GM18873 (cell line): ENCODE measurements around the gene DDX55.
"Not testable (repeated sequence)": the region's sequence is repeated elsewhere in the genome, so short reads cannot be mapped to it uniquely, and the experiment has no call there.

Source experiments
- ATAC-seq: cut with Tn5 transposase; IDR thresholded peaks from one replicate; pipeline ENCODE4 v1.9.1; 2021; ENCODE audit warnings: mild to moderate bottlenecking, moderate library complexity, moderate number of reproducible peaks; ENCODE audit not compliant: unreplicated experiment, low FRiP score

DDX55 gene

GRCh38 chr12:123601602-123602489 lies at the start of gene DDX55:
TSS of gene DDX55 (plus strand) at chr12:123602099. CDS start at chr12:123602149, 50 bp downstream.
- ATAC-seq = peak; percentile 72

- ATAC-seq = not testable (repeated sequence)
Observed at GRCh38 chr12:123554136-123554535, 47.8 kb upstream of the DDX55 start.

GRCh38 chr12:123554843-123555242 lies 47.1 kb upstream of the DDX55 start:
- ATAC-seq = not testable (repeated sequence)

GRCh38 chr12:123558487-123558886 lies 43.4 kb upstream of the DDX55 start:
- ATAC-seq = not testable (repeated sequence)

DNA sequence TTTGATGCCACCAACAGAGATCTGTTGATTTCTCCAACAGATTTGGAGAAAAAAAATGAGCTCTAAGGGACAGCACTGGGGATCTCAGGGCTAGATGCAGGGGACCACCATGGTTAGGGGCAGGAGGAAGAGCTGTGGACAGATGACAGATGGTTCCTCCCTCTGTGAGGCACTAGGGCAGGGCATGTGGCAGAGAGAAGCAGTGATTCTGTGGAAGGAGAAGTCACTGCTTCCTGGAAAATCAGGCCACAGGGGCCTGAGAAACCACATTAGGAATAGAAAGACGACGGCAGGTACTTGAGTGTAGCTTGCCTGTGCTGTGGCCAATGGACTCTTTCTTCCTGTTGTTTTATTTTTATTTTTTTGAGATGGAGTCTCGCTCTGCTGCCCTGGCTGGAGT lies 42.4 kb upstream of the DDX55 start:
- ATAC-seq = no peak

DNA sequence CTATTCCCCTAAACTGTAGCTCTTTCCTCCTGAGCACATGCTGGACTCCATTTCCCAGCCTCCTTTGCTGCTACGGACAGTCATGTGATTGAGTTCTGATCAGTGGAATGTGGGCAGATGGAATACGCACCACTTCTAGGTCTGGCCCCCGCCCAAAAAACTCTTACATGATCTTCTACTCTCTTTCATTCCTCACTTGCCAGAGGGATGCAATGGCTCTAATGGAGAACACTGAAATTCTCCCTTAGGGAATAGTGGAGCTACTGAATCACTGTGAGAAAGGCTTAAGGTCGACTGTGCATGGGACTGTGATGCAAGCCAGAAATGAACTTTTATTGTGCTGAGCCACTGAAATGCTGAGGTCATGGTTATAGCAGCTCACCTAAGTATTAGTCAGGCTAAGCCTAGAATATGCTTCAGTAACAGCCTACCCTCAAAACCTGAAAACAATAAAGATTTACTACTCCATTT lies 30.5 kb upstream of the DDX55 start:
- ATAC-seq = no peak

DNA sequence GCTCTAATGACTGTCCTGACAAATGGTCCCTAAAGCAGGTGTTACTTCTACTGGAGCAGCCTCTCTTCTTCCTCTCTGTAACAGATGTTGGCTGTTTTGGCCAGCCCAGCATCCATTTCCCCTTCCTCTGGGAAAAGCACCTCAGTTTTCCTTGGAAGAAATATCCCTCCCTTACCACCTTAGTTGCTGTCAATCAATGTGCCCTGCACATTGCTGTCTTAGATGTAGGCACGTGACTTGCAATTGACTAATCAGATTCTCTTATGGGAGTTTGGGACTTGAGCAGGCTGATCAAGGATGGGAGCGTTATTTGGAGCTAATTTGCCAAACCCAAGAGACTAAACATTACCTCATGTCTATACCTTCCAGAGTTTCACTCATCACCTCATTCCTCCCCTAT lies 29.5 kb upstream of the DDX55 start:
- no peak for ATAC-seq

DNA sequence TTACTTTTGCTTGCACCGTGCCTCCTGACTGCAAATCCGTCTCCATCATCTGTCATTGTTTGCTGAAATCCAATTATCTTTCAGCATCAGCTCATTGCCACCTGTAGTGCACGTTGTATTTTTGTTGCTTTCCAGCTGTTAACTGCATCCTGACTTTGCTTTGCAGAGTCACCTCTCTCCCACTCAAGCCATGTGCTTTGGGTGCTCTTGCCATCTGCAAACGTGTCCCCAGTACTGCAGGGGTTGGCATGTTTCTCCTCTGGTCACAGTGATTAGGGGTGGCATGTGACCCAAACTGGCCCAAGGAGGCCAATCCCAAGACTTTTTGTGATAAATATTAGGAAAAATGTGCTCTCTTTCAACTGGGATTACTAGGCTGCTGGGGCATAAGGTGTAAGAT lies 28.0 kb upstream of the DDX55 start:
- no peak for ATAC-seq

DNA sequence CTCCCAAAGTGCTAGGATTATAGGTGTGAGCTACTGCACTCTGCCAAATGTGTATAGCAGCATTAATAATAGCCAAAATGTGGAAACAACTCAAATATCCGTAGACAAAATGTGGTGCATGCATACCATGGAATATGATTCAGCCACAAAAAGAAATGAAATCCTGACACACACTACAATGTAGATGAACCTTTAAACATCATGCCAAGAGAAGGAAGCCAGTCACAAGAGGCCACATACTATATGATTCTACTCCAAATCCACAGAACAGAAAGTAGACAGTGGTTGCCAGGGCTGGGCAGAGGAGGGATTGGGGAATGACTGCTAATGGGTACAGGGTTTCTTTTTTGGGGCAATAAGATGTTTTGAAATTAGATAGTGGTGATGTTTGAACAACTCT lies 25.3 kb upstream of the DDX55 start:
- no peak for ATAC-seq

GRCh38 chr12:123578243-123578642 lies 23.7 kb upstream of the DDX55 start:
- ATAC-seq = no peak

DNA sequence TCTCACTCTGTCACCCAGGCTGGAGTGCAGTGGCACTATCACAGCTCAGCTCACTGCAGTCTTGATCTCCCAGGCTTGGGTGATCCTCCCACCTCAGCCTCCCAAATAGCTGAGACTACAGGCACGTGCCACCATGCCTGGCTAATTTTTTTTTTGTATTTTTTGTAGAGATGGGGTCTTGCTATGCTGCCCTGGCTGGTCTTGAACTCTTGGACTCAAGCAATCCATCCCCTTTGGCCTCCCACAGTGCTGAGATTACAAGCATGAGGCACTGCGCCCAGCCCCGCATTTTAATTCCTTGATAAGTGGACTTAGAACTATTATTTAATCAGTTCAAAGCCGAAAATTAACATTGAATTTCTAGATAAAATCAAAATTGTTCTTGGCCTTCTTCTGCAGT lies 23.1 kb upstream of the DDX55 start:
- not testable (repeated sequence) for ATAC-seq

GRCh38 chr12:123580772-123581171 lies 21.1 kb upstream of the DDX55 start:
- ATAC-seq = no peak

DNA sequence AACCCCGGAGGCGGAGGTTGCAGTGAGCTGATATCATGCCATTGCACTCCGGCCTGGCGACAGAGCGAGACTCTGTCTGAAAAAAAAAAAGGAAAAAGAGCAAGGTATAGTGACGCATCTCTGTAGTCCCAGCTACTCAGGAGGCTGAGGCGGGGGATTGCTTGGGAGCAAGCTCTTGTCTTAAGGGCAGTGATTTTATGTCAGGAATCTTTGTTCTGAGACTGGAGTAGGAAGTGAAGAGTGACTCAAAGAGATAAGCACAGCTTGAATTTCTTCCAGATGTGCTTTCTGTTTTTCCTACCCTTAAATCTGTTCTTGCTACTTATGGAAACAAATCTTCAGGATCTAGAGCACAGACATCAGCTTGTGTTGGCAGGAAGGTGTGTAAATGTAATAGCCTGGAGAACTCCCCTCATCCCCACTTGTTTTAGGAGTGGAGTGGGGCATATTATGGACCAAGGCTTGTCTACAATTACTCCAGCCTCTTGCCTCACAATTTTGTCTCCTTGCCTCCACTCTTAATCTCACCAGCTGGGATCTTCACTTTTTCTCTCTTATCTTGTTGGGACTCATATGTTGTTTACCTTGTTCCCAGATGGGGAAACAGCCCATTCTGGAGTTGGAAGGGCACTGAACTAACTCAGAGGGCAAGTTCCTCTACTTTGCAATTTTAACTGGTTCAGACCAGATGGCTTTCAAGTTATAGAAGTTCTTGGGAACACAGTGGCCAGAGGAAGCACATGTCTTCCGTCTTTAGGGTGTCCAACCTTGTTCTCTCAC lies 10.0 kb upstream of the DDX55 start:
- ATAC-seq = no peak

DNA sequence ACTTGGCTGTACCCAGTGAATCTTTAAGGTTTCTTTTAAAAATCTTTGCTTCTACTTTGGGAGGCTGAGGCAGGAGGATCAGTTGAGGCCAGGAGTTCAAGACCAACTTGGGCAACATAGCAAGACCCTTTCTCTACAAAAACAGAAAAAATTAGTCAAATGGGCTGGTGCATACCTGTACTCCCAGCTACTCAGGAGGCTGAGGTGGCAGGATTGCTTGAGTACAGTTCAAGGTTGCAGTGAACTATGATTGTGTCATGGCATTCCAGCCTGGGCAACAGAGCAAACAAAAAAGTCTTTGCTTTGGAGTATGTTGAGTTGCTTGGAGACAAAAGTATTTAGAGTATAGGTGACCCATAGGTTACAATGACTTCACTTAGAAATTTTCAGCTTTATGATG lies 6.2 kb upstream of the DDX55 start:
- ATAC-seq = no peak

DNA sequence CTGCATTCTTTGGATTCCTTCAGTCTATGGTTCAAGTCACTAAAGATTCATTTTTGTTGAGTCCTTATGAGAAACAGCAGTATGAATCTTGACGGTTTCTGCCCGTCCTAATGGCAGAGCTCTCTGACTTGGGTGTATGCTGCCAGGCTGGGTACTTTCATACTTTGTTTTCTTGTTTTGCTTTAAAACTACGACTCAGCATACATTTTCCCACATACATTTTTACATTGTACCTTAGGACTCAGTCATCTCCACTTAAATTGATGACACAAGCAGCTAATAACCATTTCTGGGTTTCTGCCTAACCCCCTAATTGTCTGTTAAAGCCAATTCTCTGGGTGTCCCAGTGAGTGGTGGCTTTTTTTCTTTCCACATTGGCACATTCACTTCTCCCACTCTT lies 4.8 kb upstream of the DDX55 start:
- no peak for ATAC-seq

DNA sequence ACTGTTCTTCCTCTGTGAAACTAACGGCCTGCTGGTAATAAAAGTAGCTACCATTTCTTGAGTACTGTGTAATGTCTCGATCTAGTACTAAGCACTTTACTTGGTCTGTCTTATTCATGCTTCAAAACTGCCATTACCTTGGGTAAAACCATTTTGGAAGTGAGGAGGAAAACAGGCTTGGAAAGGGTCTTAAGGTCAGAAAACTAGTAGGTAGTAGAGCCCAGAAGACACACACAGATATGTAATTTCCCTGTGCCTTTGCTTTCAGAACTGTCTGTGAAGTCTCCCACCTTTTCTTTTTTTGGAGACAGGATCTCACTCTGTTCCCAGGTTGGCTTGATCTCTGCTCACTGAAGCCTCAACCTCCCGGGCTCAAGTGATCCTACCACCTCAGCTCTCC lies 3.4 kb upstream of the DDX55 start:
- no peak for ATAC-seq

- no peak for ATAC-seq
Observed at GRCh38 chr12:123599310-123599709, 2.6 kb upstream of the DDX55 start.

DNA sequence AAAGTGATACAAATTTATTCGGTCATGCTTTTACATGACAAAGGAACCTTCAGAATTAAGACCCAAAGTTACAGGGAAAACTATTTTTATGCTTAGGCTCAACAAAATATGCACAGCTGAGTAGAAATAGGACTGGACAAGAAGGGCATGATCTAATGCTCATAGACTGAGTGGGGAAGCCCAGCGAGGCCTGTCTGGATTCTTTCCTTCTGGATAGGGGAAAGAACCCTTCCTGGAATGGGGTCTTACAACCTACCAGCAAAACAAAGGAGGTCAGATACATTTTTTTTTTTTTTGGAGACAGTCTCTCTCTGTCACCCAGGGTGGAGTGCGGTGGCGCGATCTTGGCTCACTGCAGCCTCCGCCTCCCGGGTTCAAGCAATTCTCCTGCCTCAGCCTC lies 2.2 kb upstream of the DDX55 start:
- ATAC-seq = no peak

GRCh38 chr12:123602651-123603195 lies 824 bp downstream of the DDX55 start:
- no peak for ATAC-seq

DNA sequence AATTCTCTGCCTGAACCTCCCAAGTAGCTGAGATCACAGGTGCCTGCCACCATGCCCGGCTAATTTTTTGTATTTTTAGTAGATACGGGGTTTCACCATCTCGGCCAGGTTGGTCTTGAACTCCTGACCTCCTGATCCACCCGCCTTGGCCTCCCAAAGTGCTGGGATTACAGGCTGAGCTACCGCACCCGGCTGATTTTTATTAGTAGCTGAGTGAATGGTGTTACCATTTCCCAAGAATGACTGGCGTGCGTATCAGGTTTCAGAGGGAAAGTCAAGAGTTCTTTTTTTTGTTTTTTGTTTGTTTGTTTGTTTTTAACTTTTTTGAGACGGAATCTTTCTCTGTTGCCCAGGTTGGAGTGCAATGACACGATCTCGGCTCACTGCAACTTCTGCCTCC lies 1.6 kb downstream of the DDX55 start:
- not testable (repeated sequence) for ATAC-seq

DNA sequence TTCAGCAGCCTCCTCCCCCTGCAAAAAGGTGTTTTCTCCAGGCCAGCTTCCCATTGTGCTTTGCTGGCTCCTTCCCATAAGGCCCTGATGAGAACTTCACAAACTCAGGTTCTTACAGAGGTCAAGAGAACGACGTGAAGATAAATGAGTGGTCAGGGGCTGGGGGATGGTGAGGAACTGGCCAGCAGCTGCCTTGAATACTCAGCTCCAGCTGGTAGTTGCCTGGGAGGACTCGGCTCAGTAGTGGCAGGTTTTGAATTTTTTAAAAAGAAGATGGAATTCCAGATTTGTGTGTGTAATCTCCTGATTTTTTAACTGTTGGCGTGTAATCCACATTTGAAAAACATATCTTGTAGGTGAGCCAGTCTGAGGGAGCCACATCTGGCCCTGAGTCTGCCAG lies 5.9 kb downstream of the DDX55 start:
- no peak for ATAC-seq
